GM12875 (cell line): ENCODE measurements around the gene TRIM4.
"Not testable (repeated sequence)": the region's sequence is repeated elsewhere in the genome, so short reads cannot be mapped to it uniquely, and the experiment has no call there.

Experiments used
- H3K4me3 ChIP-seq: one replicate; pipeline ENCODE4 v1.5.1; 2011; ENCODE audit warnings: low read depth, low read length, control low read depth
- CTCF ChIP-seq: IDR thresholded peaks from 2 replicates; pipeline ENCODE4 v1.5.1; 2011; ENCODE audit warnings: low read depth, mild to moderate bottlenecking, control low read depth, inconsistent platforms, low read length, moderate library complexity, borderline replicate concordance; ENCODE audit not compliant: insufficient read depth

The TRIM4 gene

GRCh38 chr7:99918959-99919813, at the start of gene TRIM4:
Gene TRIM4, minus strand, starts transcription at chr7:99919530. Its CDS starts 129 bp downstream, at chr7:99919401.
- H3K4me3 ChIP-seq, result peak within 1 kb of the TSS; percentile 86
- peak; percentile 25; the same call in 1 of the 2 replicates for TF ChIP-seq CTCF

GRCh38 chr7:99958564-99959227, 39.4 kb upstream of the TRIM4 start:
- no peak for TF ChIP-seq CTCF
- no peak overlapping the region for H3K4me3 ChIP-seq

DNA sequence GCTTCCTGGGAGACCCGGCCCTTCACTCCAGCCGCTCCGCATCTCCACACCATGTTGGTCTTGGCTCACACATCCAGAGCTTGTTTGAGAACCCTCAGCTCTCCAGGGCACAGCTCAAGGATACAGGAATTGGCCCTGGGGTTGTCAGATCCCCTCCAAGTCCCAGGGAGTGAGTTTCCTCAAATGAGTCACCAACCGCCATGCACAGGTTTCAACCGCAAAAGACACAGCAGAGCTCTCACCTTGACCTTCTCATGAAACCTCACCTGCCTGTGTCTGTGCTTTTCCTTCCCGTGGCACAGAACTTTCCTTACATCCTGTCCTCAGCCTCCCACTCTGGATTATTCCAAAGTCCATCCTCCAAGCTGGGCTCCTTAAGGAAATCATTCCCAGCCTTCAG, 35.9 kb upstream of the TRIM4 start:
- no peak overlapping the region for H3K4me3 ChIP-seq
- no peak for TF ChIP-seq CTCF

DNA sequence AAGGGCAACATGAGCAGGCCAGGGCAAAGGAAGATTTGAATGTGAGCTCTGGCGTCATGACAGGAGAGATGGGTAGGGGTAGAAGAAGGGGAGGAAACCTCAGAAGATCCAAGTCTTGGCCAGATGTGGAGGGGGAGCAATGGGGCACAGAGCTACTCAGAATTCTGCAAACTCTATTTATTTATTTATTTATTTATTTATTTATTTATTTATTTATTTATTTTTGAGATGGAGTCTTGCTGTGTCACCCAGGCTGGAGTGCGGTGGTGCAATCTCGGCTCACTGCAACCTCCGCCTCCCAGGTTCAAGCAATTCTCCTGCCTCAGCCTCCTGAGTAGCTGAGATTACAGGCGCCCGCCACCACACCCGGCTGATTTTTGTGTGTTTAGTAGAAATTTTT, 35.3 kb upstream of the TRIM4 start:
- H3K4me3 ChIP-seq, result not testable (repeated sequence)

DNA sequence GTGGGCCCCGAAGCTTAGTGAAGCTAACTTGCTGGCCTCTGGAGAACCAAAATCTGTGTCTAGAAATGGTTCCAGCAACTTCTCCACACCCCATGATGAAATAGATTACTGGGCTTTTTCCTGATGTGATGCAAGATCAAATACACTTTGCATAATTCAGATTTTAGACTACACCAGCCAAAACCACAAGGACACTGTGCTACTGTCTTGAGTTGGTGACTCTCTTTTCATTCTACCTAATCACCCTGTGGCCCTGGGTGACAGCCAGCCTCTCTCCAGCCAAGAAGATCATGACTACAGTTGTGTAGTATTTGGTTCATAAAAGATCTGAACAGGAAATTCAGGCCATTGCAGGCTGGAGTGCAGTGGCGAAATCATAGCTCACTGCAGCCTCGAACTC, 34.3 kb upstream of the TRIM4 start:
- H3K4me3 ChIP-seq, result no peak overlapping the region
- no peak for TF ChIP-seq CTCF

GRCh38 chr7:99952649-99953048, 33.3 kb upstream of the TRIM4 start:
- H3K4me3 ChIP-seq, result not testable (repeated sequence)

DNA sequence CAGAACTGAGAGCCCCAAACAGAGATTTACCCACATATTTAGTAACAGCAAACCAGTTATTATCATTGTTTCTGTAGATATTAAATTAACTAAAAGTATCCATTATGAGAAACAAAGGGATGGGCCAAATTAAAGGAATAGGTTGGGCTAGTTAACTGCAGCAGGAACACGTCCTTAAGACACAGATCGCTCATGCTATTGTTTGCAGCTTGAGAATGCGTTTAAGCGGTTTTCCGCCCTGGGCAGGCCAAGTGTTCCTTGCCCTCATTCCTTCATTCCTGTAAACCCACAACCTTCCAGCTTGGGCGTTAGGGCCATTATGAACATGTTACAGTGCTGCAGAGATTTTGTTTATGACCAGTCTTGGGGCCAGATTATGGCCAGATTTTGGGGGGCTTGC, 31.5 kb upstream of the TRIM4 start:
- H3K4me3 ChIP-seq, result not testable (repeated sequence)

GRCh38 chr7:99949645-99950228, 30.4 kb upstream of the TRIM4 start:
- TF ChIP-seq CTCF, result no peak
- H3K4me3 ChIP-seq, result no peak overlapping the region
